Stomach (tissue), 4 donors: ENCODE measurements around the gene CALN1.
"Not testable (repeated sequence)": the region's sequence is repeated elsewhere in the genome, so short reads cannot be mapped to it uniquely, and the experiment has no call there.

Experiments
- EP300 ChIP-seq: sonication (generic); formaldehyde crosslinking; IDR thresholded peaks from one replicate; pipeline ENCODE4 v1.6.1; 2017; ENCODE audit warnings: antibody characterized with exemption
- POLR2A ChIP-seq, 4 donors: fragments of 450-650 bp; IDR thresholded peaks; one replicate each; pipeline ENCODE4 v1.6.1; 2016; ENCODE audit warnings: antibody characterized with exemption in 4 of 4, control low read depth in 2 of 4, mild to moderate bottlenecking in 1 of 4, moderate library complexity in 1 of 4
- POLR2AphosphoS5 ChIP-seq, 3 donors: sonication (generic); formaldehyde crosslinking; IDR thresholded peaks; one replicate each; pipeline ENCODE4 v1.6.1; 2016; ENCODE audit warnings: antibody characterized with exemption in 3 of 3
- TF ChIP-seq, protein P1 (sequence below), 7 experiments: fragments of 450-650 bp in 4 of 7; fragments of 200-600 bp in 3 of 7; sonication (generic) in 3 of 7; IDR thresholded peaks; one replicate each; pipeline ENCODE4 v1.5.1; 2016 to 2019; ENCODE audit warnings: antibody characterized with exemption in 7 of 7, control low read depth in 2 of 7, mild to moderate bottlenecking in 1 of 7

DNA sequence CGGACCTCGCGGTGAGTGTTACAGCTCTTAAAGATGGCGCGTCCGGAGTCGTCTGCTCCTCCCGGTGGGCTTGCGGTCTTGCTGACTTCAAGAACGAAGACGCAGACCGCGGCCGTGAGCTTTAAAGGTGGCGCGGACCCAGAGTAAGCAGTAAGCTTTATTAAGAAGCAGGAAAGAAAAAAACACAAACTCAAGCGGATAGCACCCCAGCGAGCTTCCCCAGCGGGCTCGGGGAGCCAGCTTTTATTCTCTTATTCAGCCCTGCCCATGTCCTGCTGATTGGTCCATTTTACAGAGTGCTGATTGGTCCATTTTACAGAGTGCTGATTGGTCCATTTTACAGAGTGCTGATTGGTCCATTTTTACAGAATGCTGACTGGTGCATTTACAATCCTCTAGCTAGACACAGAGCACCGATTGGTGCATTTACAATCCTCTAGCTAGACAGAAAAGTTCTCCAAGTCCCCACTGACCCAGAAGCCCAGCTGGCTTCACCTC lies at the start of gene CALN1:
- TF ChIP-seq, protein P1, sequence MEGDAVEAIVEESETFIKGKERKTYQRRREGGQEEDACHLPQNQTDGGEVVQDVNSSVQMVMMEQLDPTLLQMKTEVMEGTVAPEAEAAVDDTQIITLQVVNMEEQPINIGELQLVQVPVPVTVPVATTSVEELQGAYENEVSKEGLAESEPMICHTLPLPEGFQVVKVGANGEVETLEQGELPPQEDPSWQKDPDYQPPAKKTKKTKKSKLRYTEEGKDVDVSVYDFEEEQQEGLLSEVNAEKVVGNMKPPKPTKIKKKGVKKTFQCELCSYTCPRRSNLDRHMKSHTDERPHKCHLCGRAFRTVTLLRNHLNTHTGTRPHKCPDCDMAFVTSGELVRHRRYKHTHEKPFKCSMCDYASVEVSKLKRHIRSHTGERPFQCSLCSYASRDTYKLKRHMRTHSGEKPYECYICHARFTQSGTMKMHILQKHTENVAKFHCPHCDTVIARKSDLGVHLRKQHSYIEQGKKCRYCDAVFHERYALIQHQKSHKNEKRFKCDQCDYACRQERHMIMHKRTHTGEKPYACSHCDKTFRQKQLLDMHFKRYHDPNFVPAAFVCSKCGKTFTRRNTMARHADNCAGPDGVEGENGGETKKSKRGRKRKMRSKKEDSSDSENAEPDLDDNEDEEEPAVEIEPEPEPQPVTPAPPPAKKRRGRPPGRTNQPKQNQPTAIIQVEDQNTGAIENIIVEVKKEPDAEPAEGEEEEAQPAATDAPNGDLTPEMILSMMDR (IDR thresholded peaks at IDR 0.05): not testable (repeated sequence)
- not testable (repeated sequence) for TF ChIP-seq POLR2A (IDR thresholded peaks at IDR 0.05); EP300; POLR2AphosphoS5 (IDR thresholded peaks at IDR 0.05)
